EH (cell line): ENCODE data around the gene GPBP1L1.
A peak's percentile ranks its signal among the peaks of the same experiment; 100 is the strongest.

ENCODE experiments used
- DNase-seq: peaks from one replicate; pipeline ENCODE4 v3.0.0-alpha.2; 2015; ENCODE audit warnings: low read depth

The GPBP1L1 gene

DNA sequence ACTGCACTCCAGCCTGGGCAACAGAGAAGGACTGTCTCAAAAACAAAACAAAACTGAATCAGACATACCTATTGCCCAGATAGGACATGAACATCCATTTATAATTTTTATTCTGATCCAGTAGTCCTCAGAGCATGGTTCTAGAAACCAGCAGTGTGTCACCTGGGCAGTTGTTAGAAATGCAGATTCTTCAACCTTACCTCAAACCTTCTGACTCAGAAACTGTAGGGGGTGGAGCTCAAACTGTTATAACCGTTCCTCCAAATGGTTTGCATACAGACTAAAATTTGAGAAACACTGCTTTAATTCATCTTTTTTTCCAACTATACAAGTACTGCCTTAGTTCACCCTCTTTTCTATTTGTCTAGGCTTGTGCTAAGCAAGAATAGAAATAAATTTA lies 96.5 kb downstream of the GPBP1L1 start:
- DNase-seq: no peak

DNA sequence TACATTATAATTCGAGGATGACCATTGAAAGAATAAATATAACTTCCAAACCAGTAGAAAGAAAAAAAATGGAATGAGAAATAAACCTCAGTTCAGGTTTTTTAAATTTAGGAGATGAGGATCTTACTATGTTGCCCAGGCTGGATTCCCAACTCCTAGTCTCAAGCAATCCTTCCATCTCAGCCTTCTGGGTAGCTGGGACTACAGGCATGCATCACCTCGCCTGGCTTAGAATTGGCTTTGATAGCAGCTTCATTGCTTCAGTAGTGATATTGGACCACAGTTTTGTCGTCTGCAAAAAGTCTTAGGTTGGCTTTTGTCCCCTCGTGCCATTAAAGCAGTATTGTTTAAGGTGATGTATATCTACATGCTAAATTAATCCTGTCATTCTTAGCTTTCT lies 99.6 kb downstream of the GPBP1L1 start:
- DNase-seq: no peak

DNA sequence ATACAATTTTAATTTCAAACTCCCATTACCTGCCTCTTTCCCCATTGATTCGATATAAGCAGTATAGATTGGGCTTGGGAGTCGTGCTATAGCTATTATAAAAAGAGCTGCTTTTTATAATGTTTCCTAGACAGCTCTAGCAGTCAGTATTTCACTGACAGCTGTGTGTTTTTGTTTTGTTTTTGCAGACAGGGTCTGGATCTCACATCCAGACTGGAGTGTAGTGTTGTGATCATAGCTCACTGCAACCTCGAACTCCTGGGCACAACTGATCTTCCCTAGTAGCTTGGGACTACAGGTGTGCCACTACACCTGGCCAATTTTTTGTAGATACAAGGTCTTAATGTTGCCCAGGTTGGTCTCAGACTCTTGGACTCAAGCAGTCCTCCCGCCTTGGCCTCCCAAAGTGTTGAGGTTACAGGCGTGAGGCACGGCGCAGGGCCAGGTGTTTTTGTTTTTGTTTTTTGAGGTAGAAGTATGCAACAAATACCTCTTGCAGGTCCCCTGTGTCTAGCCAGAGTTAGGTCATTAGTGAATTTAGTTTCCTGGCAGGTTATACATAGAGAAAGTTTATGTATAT lies 100.7 kb downstream of the GPBP1L1 start:
- no peak for DNase-seq

DNA sequence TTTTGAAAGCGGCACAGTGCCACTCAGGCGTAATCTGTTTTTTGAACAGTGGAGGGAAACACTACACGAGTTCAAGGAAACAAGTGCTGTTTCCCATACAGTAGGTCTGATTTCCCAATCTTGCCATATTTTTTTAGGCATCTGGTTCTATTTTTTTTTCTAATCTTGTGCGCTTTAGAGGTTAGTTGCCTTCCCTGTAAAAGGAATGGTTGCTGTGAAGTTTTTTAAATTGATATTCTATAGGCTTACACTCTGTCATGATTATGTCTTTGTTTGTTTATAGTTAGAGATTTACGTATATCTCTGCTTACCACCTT lies 101.3 kb downstream of the GPBP1L1 start:
- DNase-seq: no peak

DNA sequence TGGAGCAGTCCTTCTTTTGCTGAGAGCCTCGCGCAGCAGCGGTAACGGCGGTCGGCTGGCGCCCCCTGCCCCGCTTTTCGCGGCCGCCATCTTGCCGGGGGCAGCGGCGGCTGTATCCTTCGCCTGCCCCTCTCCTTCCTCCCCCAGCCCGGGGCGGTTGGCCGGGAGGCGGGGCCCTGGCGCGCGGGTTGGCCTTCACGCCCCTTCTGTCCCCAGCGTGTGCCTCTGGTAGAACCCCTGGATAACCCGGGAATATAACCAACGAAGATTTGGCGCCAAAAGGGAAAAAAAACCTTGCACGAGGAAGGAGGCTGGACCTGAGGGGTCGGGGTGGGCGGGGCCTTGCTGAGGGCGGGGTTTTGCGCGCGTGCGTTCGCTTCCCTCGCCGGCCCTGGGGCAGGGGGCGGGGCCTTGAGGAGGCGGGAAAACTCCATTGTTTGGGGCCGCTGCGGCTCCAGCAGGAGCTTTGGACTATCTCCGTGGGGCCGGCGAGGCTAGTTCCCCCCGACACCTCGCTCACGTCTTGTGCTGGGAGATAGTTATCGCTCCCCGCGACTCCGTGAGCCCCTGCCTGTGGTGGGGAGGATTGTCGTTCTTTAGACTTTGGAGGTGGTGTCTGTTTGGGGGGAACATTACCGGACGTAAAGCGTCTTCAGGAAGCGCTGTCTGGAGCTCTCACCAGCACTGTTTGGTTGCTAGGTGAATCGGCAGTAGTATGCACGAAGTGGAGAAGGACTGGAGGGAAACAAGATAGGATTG lies 101.8 kb downstream of the GPBP1L1 start:
- peak; percentile 89 for DNase-seq

DNA sequence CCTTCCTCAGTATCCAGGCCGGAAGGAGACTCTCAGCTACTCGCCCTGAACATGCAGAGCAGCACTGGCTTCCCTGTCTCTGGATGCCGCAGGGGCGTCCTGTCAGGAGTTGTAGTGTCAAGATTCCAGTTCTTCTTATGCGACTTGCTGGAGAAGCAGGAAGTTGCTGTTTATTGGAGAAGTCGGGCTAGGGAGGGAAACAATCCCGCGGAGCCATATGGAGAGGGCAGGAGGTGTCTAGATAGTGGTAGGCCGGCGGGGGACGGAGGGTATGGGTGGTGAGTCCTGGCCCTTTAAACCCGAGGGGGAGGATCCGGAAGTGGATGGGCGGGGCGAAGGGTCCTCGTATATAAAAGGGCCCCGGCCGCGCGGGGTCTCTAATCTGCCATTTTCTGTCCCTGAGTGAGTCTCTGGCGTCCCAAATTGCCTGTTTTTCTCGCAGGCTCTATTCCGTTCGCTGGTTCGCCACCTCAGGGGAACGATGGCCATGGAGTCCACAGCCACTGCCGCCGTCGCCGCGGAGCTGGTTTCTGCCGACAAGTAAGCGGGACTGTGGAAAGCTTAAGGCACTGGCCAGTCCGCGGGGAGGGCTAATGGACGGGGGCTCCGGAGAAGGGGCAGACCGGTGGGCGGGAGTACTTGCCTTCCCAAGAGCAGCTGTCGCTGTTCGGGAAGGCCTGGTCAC lies 102.5 kb downstream of the GPBP1L1 start, which contains the start of gene NASP:
Gene NASP, plus strand, starts transcription at position 376 of the 685 bp plus-strand sequence. Its CDS starts 106 bp downstream, at position 482.
- peak; percentile 86 for DNase-seq

DNA sequence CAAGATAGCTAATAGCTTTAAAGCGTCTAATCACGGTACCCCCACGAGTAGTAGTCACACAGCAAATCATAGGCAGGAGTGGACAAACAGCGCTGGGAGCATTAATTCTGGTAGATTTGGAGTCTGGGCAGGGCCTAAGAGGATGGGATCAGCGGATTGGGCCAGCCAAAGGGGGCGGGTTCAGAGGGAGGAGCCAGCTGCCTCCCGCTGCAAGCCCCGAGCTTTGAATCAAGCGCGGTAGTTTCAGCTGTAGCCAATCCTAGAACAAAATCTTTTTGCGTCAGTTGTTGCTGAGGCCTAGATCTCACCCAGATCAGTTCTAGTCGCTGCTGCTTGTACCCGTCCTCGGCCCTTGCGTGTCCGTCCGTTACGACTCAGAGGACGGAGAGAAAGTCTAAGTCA lies 103.1 kb downstream of the GPBP1L1 start:
- peak; percentile 98 for DNase-seq
